Activated T-helper 9 cell treated with anti-CD3 and anti-CD28 coated beads, Interleukin-2, amount 50 U/mL, for 16 hours (primary cell): ENCODE data around the gene ERAL1.
A peak's percentile ranks its signal among the peaks of the same experiment; 100 is the strongest.
"Not testable (repeated sequence)": the region's sequence is repeated elsewhere in the genome, so short reads cannot be mapped to it uniquely, and the experiment has no call there.

ENCODE experiments used
- DNase-seq: peaks from one replicate; pipeline ENCODE4 v3.0.0-alpha.2; 2020; ENCODE audit warnings: low read depth

Gene ERAL1

DNA sequence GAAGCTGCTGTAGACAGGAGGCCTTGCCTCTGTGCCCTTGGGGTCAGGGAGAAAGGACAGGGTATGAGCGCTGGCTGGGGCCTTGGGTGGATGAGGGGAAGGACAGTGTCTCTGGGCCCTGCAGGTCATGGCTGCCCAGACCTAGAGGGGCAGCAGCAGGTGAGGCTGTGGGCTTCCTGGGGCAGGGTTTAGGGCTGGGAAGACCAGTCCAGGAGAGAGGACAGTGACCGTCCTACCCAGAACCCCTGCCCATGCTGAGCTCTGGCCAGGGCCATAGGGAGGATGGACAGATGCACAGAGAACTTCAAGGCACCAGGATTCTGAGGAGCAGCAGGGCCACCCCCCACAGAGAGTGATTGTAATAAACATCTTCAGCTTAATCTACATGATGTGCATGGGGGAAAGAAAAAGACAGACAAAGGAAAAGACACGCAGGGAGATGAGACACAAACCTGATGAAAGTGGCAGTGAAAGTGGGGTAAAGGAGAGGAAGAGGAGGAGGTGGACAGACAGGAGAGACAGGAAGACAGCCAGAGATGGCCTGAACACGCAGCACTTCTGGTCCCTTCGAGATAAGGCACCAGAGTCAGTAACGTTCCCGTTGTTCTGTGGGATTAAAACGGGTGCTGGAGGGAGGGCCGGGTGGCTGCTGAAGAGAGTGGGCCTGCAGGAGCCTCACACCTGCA lies 25.2 kb downstream of the ERAL1 start:
- no peak for DNase-seq

DNA sequence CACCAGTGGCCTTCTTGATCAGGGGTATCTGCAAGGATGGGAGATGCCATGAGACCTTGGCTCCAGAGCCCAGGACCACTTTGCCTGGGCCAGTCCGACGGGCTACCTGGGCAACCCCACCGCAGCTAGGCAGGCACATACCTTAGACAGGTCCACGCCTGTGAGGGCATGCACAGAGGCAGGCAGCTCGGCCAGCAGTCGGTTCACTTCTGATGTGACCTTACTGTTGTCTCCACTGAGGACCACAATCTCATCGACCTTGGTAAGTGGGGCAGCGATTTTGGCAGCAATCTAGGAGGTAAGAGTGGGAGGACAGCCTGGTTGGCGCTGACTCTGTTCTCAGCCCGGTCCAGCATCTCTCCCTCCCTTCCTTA lies 25.7 kb downstream of the ERAL1 start:
- DNase-seq: no peak

GRCh38 chr17:28881533-28882056 lies 26.8 kb downstream of the ERAL1 start:
- no peak for DNase-seq

DNA sequence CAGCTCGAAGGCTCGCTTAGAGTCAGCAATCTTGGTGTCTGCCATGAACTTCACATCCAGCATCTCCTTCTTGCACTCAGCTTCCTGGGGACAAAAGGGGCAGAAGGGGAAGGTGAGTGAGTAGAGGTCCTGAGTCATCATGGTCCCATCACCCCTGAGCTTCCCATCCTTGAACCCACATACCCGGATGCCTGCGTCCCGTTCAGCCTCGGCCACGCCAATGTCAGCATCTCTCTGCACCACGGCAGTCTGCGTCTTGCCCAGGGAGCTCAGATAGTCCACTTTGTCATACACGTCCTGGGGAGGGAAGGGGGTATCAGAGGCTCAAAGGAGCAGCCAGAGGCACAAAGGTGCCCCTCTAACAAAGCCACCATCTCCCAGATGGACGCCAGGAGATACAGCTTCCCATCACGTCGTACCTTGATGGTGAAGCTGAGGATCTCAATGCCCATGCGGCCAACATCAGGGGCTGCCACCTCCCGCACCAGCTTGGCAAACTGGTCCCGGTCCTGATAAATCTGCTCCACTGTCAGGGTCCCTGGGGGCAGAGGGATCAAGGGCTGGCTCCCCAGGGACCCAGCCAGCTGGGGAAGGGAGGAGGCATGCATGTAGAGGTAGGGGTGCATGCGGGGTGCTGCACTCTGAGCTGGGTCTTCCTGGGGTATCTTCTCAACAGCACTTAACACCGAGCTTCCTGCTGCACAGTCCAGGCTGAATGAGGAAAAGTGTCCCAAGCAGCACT lies 27.5 kb downstream of the ERAL1 start:
- DNase-seq: no peak

- no peak for DNase-seq
Measured at GRCh38 chr17:28883967-28884702, 29.3 kb downstream of the ERAL1 start.

DNA sequence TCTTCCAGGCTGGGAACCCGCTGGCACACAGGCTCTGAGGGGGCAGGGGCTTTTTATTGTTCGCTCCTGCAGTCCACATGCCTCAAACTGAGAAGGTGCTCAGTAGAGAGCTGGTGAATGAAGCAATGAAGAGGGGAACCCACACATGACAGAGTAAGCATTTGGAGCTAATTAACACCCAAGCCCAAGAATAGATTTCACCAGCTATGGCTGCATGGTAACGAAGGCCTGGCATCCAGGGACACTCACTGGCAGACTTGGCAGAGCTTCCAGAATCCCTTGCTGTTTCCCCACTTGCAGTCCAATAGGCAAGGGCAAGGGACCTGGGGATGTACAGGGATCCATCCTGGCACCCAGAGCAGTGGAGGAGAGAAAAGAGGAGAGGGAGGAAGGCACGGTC lies 30.5 kb downstream of the ERAL1 start:
- DNase-seq: no peak

- no peak for DNase-seq
Measured at GRCh38 chr17:28885951-28886350, 31.1 kb downstream of the ERAL1 start.

DNA sequence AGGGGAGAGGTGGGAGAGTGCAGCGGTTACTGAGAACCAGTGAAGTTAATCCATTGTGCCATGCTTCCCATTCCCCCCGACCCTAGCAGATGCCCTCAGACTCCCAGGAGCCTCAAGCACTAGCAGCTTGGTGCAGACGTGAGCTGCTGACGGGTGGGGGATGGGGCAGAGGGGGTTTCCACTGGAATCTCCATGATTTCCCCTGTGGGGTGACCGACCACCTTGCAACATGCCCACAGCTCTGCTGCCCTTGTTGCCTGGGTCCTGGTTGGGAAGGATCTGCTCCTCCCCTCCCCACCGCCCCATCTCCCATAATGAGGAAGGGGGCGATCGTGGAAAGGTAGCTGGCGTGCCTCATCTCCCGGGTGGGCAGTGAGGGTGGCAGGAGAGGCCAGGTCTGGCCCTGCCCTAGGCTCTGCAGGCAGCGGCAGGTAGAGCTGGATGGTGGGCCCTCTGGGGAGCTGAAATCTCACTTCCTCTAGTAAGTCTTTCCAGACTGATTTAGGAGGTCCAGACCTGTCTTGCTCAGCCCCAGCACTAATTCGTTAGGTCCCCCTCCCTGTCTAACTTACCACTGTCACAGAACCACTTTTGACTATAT lies 33.2 kb downstream of the ERAL1 start:
- DNase-seq: no peak

GRCh38 chr17:28888832-28889231 lies 34.0 kb downstream of the ERAL1 start:
- DNase-seq: no peak

- no peak for DNase-seq
Measured at GRCh38 chr17:28889996-28890395, 35.2 kb downstream of the ERAL1 start.

GRCh38 chr17:28891201-28891600 lies 36.4 kb downstream of the ERAL1 start:
- DNase-seq: no peak

DNA sequence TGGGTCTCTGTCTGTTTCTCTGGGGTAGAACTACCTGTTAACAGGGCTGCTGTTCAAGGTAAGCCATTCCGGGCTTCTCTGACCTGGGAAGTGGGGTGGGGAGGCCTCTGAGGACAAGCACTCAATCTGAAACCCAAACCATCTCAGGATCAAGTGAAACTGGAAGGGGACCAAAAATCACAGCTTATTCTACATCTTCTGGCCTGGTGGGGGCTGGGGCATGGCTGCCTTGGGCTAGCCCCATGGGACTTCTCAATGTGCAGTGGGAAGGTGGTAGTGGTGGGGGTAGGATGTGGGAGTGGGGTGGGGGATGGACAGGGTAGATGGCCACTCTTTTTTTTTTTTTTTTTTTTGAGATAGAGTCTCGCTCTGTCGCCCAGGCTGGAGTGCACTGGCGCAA lies 37.2 kb downstream of the ERAL1 start:
- DNase-seq: no peak

DNA sequence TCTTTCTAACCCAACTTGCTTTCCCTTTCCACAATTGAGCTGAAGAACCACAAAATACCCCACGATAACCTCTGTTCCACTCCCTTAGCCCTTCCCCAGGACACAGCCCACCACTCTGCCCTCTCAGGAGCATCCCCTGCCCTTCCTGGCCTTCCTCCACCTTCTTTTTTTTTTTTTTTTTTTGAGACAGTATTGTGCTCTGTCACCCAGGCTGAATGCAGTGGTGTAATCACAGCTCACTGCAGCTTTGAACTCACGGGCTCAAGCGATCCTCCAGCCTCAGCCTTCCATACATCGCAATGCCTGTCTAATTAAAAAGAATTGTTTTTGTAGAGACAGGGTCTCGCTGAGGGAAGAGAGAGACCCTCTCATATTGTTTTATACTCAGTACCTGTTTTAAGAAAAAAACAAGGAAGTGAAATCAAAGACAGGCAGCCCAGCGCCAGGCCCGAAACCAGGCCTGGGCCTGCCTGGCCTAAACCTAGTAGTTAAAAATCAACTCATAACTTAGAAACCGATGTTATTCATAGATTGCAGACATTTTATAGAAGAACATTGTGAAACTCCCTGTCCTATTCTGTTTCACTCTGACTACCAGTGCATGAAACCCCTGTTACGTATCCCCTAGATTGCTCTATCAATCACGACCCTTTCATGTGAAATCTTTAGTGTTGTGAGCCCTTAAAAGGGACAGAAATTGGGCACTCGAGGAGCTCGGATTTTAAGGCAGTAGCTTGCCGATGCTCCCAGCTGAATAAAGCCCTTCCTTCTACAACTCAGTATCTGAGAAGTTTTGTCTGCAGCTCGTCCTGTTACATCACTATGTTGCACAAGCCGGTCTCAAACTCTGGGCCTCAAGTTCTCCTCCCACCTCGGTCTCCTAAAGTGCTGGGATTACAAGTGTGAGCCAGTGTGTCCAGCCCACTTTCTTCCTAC lies 38.7 kb downstream of the ERAL1 start:
- not testable (repeated sequence) for DNase-seq

DNA sequence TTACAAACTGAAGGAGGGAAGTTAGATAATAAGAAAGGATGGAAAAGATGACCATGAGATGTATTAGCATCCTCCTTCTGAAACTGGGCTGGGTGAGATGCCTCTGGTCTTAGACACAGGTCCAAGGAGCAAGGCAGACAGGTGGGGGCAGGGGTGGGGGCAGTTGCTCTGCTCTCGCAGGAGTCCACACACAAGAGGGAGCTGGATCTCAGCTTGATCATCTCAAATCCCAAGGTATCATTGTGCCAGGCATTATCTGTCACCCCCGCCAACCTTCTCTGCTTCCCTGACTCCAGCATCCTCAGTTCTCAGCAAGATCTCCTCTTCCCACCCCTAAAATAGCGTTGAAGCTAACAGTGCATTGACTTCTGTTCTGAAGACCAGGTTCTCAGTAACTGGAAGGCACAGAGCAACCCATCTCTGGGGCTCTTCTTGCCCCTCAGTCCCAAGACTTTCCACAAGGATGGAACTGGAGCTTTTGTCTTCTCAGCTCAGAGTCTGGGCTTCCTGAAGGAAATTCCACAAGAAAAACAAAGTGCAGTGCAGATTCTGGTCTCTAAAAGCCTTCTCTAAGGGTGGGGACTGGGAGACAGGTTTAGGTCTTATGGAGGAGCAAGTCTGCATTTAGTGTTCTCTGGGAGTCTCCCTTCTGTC lies 41.1 kb downstream of the ERAL1 start:
- no peak for DNase-seq

DNA sequence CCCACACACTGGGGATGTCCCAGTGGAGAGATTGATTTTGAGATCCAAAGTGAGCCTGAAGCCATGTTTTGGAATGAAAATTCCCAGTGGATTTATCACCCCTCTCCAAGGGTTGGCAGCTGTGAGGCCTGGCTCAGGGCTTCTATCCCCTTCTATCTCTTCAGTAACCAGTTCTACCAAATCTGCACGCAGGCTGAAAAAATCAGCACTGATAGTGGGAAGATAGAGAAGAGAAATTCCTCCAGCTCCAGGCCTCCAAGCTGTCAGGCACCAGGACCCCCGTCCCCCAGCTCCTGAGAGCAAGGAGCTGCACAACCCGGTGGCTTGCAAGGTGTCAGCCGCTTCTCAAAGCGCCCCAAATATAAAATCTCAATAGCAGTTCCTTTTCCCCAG lies 41.7 kb downstream of the ERAL1 start:
- no peak for DNase-seq

- DNase-seq: peak; percentile 60
Measured at GRCh38 chr17:28896884-28897768, 42.3 kb downstream of the ERAL1 start, which contains the start of gene FLOT2. Gene FLOT2 (minus strand): TSS chr17:28897733. CDS start chr17:28897574, 159 bp downstream.

DNA sequence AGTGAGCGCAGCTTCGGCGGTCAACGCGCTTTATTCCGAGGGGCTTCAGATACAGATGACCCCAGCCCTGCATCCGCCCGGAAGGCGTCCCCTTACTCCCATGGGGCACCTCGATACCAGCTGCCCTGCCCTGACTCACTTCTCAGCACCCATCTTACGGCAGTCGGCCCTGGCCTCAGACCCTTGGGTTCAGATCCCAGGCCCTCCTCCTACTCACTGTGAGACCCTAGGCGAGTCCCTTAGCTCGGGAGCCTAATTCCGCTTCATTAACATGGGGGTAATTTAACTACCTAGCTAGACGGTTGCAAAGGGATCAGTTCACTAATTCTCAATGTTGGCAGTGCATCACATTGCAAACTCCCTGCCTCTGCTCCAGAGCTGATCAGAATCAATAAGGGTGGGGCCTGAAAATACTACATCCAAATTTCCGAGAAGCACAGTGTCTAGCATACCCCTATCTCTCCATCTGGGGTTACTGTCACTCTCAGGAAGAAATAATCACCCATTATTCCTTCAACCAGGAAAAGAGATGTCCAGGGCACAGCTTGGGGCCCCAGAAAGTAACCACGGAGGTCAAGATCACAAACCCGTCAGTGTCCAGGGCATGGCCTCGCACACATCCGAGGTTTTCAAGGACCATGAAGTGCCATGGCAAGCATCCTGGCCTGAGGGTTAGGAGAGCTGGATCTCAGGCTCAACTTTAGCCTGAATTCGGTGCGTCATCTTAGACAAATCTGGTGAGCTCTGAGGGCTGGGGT lies 43.1 kb downstream of the ERAL1 start:
- no peak for DNase-seq

DNA sequence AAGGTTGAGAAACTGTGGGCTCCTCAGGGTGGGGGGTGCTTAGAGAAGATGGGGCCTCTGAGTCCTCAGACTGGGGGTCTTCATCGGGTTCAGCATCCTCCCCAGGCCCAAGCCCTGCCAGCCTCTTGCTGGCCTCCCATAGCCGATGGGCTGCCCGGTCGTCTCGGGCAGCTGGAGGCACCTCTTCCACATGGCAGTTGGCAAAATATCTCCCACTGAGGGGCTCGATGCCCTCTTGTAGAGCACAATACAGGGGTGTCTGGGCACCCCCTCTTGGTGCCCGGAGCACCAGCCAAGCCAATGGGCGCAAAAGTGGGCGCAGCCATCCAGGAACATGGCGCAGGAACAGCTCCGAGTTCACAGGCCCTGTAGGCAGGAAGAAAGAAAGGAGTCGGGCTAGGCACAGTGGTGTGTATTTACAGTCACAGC lies 43.7 kb downstream of the ERAL1 start:
- DNase-seq: no peak
